ENCODE results near the gene MICU1. TPM values are rescaled to one million over a fixed set of nuclear protein-coding genes. Genes with fewer than 3 reads are reported as not detected.

Gene MICU1
- total RNA-seq, 1 experiment from 2014 or later, result 70.5 TPM

GRCh38 chr10:72480861-72481260, 145.0 kb downstream of the MICU1 start:
- ChIA-PET POLR2A (ENCODE audit: unreplicated experiment) (interaction anchor here (0.5 kb wide), 1 partner anchor 18 kb away, joined by 5 read pairs; no protein-coding TSS in a partner anchor), CTCF (interaction anchor here (0.6 kb wide), 1 partner anchor 31 kb away, joined by 3 read pairs; no protein-coding TSS in a partner anchor)
- Histone ChIP-seq H3F3A (ENCODE audit: insufficient read depth, low read depth) (no peaks in the 10 kb centered on the region), H2AFZ (no peak overlapping the region), H3K79me2 (ENCODE audit: low read depth) (no peaks in the 10 kb centered on the region), H3K4me2 (no peak overlapping the region), H3K27ac (no peak overlapping the region), H4K20me1 (ENCODE audit: insufficient read depth) (no peaks in the 10 kb centered on the region), H3K27me3 (ENCODE audit: insufficient read depth, low read depth) (no peaks in the 10 kb centered on the region), H3K4me1 (replicated peaks; ENCODE audit: insufficient read depth) (no peaks in the 10 kb centered on the region), H3K4me3 (no peak overlapping the region), H3K9me2 (ENCODE audit: insufficient read depth) (no peaks in the 10 kb centered on the region), H3K36me3 (ENCODE audit: low read depth) (no peaks in the 10 kb centered on the region), H3K9me3 (ENCODE audit: insufficient read depth, low read depth) (no peaks in the 10 kb centered on the region)
- BruUV-seq (replicated peaks), result no TSS peak
- no peak for TF ChIP-seq EZH2 (IDR thresholded peaks at IDR 0.05; ENCODE audit: low read depth)
- TF ChIP-seq CTCF (conservative IDR thresholded peaks at IDR 0.05), result no peak
- intact Hi-C loops (cut with micrococcal nuclease; ENCODE audit: unreplicated experiment), result no loop called here
- no peak for DNase-seq

DNA sequence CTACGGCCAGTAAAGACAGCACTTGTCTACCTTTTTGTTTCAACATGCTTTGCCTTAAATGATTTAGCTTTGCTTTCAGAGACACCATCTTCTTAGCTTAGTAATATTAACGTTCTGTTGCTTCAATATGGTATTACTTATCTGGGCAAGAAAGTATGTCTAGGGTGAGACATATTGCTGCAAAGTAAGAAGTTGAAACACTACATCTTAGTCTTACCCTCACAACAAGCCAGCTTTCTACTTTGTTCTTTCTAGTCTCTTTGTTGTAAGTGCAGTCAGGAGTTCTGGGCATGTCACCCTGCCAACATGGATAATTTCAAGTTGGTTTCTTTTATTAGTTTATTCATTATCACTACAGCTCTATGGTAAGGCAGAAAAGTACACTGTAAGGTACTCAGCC, 148.4 kb downstream of the MICU1 start:
- ChIA-PET CTCF (no interaction called here), POLR2A (ENCODE audit: unreplicated experiment) (no interaction called here)
- DNase-seq, result no peak
- Histone ChIP-seq H3K4me1 (replicated peaks; ENCODE audit: insufficient read depth) (no peaks in the 10 kb centered on the region), H3F3A (ENCODE audit: insufficient read depth, low read depth) (no peaks in the 10 kb centered on the region), H3K79me2 (ENCODE audit: low read depth) (no peaks in the 10 kb centered on the region), H3K9me2 (ENCODE audit: insufficient read depth) (no peaks in the 10 kb centered on the region), H3K9me3 (ENCODE audit: insufficient read depth, low read depth) (no peaks in the 10 kb centered on the region), H3K27ac (no peak overlapping the region), H2AFZ (no peak overlapping the region), H3K27me3 (ENCODE audit: insufficient read depth, low read depth) (no peaks in the 10 kb centered on the region), H3K4me3 (no peak overlapping the region), H3K4me2 (no peak overlapping the region), H4K20me1 (ENCODE audit: insufficient read depth) (no peaks in the 10 kb centered on the region), H3K36me3 (ENCODE audit: low read depth) (no peaks in the 10 kb centered on the region)
- BruUV-seq (replicated peaks), result no TSS peak
- intact Hi-C loops (cut with micrococcal nuclease; ENCODE audit: unreplicated experiment), result no loop called here
- TF ChIP-seq CTCF (conservative IDR thresholded peaks at IDR 0.05) (no peak), EZH2 (IDR thresholded peaks at IDR 0.05; ENCODE audit: low read depth) (no peak)

DNA sequence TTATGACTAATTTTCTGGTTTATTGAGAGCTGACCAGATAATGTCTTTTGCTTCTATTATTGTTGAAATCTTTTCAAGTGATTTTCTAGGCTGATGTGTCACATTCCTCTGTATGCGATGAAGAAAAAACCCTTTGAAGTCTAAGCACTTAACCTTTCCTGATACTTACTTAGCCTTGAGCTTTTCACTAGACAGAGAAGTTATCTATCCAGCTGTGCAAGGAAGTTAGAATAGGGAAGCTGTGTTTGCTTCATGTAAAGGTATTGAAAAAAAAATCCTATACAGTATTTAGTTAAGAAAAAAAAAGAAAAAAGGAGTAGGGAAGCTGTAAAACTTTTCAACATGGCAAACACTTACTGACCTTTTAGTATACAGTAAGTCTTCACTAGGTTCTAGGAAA, 153.6 kb downstream of the MICU1 start:
- intact Hi-C loops (cut with micrococcal nuclease; ENCODE audit: unreplicated experiment), result no loop called here
- CTCF ChIA-PET, result no interaction called here
- no TSS peak for BruUV-seq (replicated peaks)
- no peak overlapping the region for H3K4me3 ChIP-seq
- no peak for TF ChIP-seq CTCF (conservative IDR thresholded peaks at IDR 0.05)
- no peak for TF ChIP-seq EZH2 (IDR thresholded peaks at IDR 0.05; ENCODE audit: low read depth)
- H3K27ac ChIP-seq, result no peak overlapping the region
- no peaks in the 10 kb centered on the region for H3K4me1 ChIP-seq (replicated peaks; ENCODE audit: insufficient read depth)
- no peaks in the 10 kb centered on the region for H4K20me1 ChIP-seq (ENCODE audit: insufficient read depth)
- H3K9me3 ChIP-seq (ENCODE audit: insufficient read depth, low read depth), result no peaks in the 10 kb centered on the region
- no peaks in the 10 kb centered on the region for H3K9me2 ChIP-seq (ENCODE audit: insufficient read depth)
- no peak overlapping the region for H2AFZ ChIP-seq
- no peaks in the 10 kb centered on the region for H3K27me3 ChIP-seq (ENCODE audit: insufficient read depth, low read depth)
- H3K36me3 ChIP-seq (ENCODE audit: low read depth), result no peaks in the 10 kb centered on the region
- H3K79me2 ChIP-seq (ENCODE audit: low read depth), result no peaks in the 10 kb centered on the region
- H3F3A ChIP-seq (ENCODE audit: insufficient read depth, low read depth), result no peaks in the 10 kb centered on the region
- POLR2A ChIA-PET (ENCODE audit: unreplicated experiment), result no interaction called here
- no peak overlapping the region for H3K4me2 ChIP-seq
- no peak for DNase-seq

Measured in PC-9 (cell line).